AG20443 (cell line): Measurements from ENCODE around the gene LCN2.
"Not testable (repeated sequence)": the region's sequence is repeated elsewhere in the genome, so short reads cannot be mapped to it uniquely, and the experiment has no call there.

Experiments
- DNase-seq: peaks from one replicate; pipeline ENCODE4 v3.0.0; 2012; ENCODE audit warnings: low spot score, mixed read lengths

The LCN2 gene

GRCh38 chr9:128128836-128129590, 20.2 kb upstream of the LCN2 start:
- DNase-seq: no peak

- DNase-seq: not testable (repeated sequence)
These were observed 19.2 kb upstream of the LCN2 start for GRCh38 chr9:128129976-128130590.

DNA sequence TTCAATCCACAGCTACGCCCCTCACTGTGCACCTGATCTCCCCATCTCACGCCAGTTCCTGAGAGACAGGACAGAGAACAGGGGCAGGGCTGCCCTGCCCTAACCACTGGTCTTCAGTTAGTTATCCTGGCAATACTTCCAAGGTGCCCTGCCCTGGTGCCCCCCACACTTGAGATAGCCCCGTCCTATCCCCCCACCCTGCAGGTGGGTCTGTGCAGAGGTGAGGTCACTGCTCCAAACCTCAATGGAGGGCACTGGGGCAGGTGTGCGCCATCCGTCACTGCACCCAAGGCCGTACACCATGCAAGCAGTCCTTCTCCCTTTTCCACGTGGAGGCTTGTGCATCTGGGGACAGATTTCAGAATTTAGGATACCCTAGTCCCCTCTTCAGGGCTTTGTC, 18.6 kb upstream of the LCN2 start:
- not testable (repeated sequence) for DNase-seq

DNA sequence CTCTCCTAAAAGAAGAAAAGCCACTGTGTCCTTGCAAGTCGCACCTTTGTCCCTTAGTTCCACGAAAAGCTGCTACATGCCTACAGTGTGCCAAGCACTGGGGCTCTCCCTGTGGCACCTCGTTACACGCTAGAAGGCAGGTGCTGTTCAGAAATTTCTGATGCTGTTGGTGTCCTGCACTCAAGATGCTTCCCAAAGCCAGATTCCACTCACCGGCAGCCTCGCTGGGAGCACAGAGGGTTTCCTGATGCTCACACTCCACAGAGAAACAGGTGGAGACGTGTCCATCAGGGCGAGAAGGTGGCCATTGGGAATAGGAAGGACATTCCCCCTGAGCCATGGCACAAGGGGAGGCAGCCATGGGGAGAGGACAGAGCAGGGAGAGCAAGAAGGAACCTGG, 17.9 kb upstream of the LCN2 start:
- not testable (repeated sequence) for DNase-seq

GRCh38 chr9:128132139-128132538, 17.1 kb upstream of the LCN2 start:
- not testable (repeated sequence) for DNase-seq

DNA sequence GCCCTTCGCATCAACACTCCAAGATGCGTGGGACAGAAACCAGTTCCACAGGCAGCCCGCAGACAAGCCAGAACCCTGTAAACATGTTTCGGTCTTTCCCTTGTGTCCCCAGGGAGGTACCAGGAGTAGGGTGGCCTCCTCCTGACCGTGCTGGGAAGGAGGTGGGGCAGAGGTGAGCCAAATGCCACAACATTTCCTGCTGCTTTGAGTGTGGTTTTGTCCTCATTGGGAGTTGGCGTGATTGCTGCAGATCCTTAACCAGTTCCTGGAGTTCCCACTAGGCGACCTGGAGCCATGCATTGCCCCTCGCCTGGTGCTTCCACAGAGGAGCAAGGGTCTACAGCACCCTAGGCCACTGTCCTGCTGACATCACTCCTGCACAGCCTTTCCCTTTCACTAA, 13.7 kb upstream of the LCN2 start:
- DNase-seq: not testable (repeated sequence)

DNA sequence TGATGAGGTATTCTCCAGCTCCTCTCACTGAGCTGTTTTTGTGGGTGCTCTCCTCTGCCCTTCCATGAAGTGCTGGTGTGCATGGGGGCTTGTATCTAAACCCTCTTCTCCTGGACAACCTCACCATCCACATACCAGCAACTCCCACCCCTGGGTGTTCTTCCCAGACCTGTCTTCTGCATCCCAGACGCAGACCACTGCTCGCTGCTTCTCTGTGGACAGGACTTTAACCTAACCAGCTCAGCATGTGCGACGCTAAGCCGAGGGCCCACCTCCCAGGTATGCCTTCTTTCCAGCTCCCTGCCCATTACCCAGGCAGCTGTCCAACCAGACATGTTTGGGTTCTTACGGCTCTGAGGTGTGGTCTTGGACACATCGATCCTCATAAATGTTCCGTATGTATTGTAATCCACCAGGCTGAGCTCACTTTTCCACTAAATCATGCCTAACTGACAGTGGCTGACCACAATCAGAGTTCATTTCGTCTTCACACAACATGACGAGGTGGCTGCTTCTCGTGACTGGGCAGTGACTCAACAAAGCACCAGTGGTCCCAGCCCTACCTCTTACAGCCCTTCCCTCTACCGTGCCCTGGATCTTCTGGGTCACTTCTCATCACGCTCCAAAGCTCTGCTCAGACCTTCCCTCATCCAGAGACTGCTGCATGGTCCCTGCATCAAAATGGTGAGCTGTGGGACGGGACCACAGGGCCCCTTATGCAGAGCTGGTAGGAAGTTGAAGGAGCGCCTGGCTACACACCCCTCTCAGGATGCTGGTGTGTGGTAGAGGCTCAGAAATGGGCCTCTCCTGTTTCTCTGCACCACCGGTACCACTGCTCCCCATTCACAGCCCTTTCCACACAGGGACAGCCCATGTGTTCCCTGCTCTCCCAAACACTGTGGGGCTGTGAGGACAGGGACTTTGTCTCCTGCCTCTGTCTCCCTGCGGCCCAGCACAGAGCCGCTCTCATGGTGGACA, 12.1 kb upstream of the LCN2 start:
- DNase-seq: peak; percentile 78

DNA sequence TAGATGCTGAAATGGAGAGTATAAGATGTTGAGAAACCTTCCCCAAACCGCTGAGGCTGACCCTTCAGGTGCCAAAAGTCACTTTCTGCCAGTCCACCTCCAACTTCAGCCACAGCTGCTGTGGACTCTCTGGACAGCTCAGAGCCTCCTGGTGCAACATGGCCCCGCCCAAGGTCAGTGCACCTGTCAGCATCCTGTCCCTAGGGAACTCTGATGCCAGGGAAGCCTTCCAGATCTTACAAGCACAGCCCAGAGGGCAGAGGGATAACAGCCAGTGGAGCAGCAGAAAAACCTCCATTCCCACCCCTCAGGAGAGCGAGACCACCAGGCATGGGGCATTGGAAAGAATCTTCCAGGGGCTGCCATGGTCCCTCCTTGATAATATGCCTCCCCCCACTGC, 11.3 kb upstream of the LCN2 start:
- DNase-seq: no peak

DNA sequence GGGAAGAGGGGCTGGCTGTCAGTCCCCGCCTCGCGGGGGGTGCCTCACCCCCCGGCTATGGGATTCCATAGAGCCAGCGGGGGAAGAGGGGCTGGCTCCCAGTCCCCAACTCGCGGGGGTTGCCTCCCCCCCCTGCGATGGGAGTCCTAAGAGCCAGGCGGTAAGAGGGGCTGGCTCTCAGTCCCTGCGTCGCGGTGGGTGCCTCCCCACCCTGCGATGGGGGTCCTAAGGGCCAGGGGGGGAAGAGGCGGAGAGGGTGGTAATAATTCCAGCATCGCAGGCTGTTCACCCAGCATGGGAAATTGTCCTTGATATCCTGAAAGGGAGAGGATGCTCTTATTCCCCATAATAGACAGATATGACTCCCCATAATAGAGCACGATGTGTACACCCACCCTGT, 9.6 kb upstream of the LCN2 start:
- DNase-seq: no peak

- DNase-seq: no peak
These were observed 7.6 kb upstream of the LCN2 start for GRCh38 chr9:128141604-128142003.

DNA sequence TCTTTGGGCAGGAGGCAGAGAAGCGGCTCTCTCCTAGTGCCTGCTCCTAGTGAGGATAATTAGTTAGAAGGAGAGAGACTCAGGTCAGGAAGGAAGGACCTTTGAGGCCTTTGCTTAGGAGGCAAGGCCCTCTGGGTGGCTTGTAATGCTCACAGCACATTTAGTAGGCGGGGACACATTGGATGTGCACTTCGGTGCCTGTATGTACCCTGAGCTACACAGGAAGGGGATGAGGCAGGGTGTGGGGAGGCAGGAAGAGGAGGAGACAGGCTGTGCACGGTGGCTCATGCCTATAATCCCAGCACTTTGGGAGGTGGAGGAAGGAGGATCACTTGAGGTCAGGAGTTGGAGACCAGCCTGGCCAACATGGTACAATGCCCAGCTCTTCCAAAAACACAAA, 7.2 kb upstream of the LCN2 start:
- no peak for DNase-seq

- no peak for DNase-seq
These were observed 6.7 kb upstream of the LCN2 start for GRCh38 chr9:128142596-128142995.

- DNase-seq: no peak
These were observed 5.6 kb upstream of the LCN2 start for GRCh38 chr9:128143525-128144238.

GRCh38 chr9:128144239-128145181, 4.7 kb upstream of the LCN2 start:
- DNase-seq: no peak

DNA sequence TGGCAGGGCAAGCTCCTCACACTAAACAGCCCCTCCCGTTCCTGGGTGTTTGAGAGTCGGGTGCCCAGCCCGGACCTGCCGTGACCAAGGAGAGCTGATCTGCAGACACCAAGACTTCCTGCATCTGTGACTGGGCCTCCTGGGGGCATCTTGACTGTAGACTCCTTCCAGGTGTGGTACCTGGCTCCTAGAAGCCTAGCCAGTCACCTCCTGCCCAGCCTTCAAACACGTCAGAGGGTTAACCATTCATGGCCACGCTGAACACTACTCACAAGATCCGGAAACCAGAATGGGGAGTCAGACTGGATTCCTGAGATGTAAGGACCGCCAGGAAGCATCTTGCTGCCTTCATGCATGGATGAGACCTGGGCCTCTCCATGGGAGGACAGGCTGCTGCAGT, 3.7 kb upstream of the LCN2 start:
- DNase-seq: no peak

- DNase-seq: no peak
These were observed 3.3 kb upstream of the LCN2 start for GRCh38 chr9:128145951-128146351.

DNA sequence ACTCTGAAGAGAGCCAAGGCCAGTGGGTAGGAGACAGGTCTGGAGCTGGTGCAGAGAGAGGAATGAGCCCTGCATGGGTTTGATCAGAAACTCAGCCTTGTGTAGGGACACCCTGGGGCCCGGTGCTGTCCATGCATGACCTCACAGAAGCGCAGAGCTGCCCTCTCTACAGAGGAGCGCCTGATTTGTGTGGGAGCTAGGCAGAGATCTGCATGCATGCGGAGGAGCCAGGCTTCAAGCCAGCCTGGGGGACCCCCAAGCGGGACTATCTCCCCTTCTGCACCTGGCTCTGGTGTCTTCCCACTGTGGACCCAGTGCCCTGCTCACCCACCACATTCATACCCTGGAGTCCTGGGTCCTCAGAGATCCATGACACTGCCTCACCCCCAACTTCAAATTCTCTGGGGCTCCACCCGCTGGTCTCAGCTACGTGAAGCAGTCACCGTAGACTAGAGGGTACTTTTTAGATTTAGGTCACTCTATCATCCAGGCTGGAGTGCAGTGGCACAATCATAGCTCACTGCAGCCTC, 2.6 kb upstream of the LCN2 start:
- DNase-seq: no peak

DNA sequence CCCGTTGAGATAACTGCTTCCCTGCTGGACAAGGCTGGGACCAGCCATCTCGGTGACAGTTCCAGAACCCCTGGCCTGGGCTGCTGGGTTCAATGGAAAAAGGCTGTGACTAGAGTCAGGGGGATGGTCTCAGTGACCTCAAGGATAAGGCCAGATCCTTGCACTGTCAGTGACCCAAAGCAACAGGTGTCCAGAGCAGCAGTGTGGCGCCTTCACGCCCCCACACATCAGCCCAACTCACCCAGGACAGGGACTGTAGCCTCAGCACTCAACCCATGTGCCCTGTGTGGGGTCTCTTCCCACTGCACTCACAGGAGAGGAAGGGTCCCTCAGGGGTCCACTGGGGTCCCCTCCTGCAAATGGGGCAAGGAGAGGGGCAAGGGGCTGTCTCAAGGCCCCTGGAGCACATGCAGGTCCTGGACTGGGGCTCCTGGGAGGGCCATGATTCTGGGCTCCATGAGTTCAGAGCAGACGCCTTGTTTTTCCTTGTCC, 698 bp upstream of the LCN2 start:
- DNase-seq: no peak

DNA sequence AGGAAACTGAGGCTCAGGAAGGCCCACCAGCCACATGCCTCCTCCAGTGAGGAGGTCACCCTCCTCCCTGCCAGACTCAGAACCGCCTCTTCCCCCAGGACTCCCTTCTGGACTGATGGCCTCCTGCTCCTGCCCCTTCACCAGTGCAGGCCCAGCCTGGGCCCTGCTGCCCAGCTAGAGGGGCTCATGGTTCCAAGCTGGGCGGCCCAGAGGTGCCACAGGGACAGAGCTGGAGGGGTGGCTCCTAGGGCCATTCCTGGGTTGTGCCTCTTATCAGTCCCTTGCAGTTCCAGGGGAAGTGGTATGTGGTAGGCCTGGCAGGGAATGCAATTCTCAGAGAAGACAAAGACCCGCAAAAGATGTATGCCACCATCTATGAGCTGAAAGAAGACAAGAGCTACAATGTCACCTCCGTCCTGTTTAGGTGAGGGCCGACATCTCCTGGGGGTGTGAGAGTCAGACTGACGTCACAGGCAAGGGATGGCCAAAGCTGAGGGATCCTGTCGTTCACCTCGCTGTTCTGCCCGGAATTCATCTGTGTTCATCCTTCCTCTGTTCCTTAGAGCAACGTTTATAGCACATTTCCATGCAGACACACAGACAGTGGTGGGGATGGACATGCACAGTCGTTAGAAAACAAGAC, 819 bp downstream of the LCN2 start:
- no peak for DNase-seq
